Measurements from ENCODE around the gene PCOLCE2. TPM values are rescaled to one million over a fixed set of nuclear protein-coding genes. Genes with fewer than 3 reads are reported as not detected.

The PCOLCE2 gene
- total RNA-seq, 4 donors from 2014 or later: 48.2 to 76.0 (median 54.6) TPM

- Histone ChIP-seq H3K9me3 (no peaks in the 10 kb centered on the region), H3K36me3 (no peaks in the 10 kb centered on the region), H3K27me3 (no peaks in the 10 kb centered on the region), H3K27ac (replicated peaks in 1 of 4) (no peak overlapping the region), H3K4me3 (no peak overlapping the region), H3K4me1 (peaks cover 11 to 27% (median 19%) of the 10 kb centered on the region in 4 donors)
- intact Hi-C loops (cut with DNase I): no loop called here
- no peak for DNase-seq (ENCODE audit: extremely low spot score)
- TF ChIP-seq EP300 (IDR thresholded peaks at IDR 0.05) (no peak), POLR2AphosphoS5 (IDR thresholded peaks at IDR 0.05) (no peak)
- TF ChIP-seq, protein P1, sequence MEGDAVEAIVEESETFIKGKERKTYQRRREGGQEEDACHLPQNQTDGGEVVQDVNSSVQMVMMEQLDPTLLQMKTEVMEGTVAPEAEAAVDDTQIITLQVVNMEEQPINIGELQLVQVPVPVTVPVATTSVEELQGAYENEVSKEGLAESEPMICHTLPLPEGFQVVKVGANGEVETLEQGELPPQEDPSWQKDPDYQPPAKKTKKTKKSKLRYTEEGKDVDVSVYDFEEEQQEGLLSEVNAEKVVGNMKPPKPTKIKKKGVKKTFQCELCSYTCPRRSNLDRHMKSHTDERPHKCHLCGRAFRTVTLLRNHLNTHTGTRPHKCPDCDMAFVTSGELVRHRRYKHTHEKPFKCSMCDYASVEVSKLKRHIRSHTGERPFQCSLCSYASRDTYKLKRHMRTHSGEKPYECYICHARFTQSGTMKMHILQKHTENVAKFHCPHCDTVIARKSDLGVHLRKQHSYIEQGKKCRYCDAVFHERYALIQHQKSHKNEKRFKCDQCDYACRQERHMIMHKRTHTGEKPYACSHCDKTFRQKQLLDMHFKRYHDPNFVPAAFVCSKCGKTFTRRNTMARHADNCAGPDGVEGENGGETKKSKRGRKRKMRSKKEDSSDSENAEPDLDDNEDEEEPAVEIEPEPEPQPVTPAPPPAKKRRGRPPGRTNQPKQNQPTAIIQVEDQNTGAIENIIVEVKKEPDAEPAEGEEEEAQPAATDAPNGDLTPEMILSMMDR (IDR thresholded peaks at IDR 0.05): no peak
- 63% methylated on average over 1 of the region's 1 CpG for WGBS
Measured at GRCh38 chr3:142907996-142908395, 19.1 kb upstream of the PCOLCE2 start.

DNA sequence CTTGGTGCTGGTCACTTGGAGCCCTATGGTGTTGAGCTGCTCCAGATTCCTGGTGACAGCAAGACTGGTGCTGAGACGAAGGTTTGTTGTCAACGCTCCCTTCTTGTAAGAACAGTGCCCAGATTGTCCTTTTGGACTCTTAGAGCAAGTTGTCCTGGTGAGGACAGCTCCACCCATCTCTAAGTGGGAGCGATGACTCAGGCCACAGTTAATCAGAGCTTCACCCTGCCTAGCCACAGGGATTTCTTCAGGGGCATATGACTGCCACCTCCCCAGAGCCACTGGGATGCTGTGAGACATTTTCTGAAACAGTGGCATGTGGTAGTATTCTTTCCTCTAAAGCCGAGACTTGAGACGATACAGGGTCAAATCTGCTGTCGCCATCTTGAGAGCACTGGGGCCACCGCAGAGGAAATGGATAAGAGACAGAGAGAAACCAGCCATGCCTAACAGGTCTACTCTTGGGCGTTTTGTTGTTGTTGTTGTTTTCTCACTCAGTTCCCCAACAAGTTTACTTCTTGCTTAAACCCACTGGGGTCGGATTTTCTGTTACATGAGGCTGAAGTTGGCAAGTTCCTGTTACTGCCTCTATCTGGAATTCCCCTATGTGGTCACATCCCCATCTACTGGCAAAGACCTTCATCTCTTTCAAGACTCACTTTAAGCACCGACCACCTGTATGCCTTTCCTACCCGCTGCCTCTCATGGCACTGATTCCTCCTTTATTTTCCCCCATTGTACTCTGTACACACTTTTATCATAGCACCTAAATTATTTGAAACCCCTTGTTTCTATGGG lies 16.0 kb upstream of the PCOLCE2 start:
- Histone ChIP-seq H3K9me3 (no peaks in the 10 kb centered on the region), H3K36me3 (no peaks in the 10 kb centered on the region), H3K27ac (replicated peaks in 1 of 4) (no peak overlapping the region), H3K27me3 (no peaks in the 10 kb centered on the region), H3K4me3 (no peak overlapping the region), H3K4me1 (peaks cover 0 to under 1% (median 0%) of the 10 kb centered on the region in 4 donors)
- intact Hi-C loops (cut with DNase I): no loop called here
- 71% methylated on average over 9 of the region's 11 CpGs for WGBS
- TF ChIP-seq EP300 (IDR thresholded peaks at IDR 0.05): no peak
- no peak for TF ChIP-seq POLR2A (IDR thresholded peaks at IDR 0.05; ENCODE audit: low read depth)
- TF ChIP-seq, protein P1 (IDR thresholded peaks at IDR 0.05): no peak
- TF ChIP-seq POLR2AphosphoS5 (IDR thresholded peaks at IDR 0.05): no peak
- DNase-seq (ENCODE audit: extremely low spot score): no peak

- TF ChIP-seq POLR2AphosphoS5 (IDR thresholded peaks at IDR 0.05): no peak
- no peak for TF ChIP-seq EP300 (IDR thresholded peaks at IDR 0.05)
- TF ChIP-seq, protein P1 (IDR thresholded peaks at IDR 0.05): no peak
- TF ChIP-seq POLR2A (IDR thresholded peaks at IDR 0.05; ENCODE audit: low read depth): no peak
- DNase-seq (ENCODE audit: extremely low spot score): no peak
- Histone ChIP-seq H3K4me1 (no peaks in the 10 kb centered on the region), H3K27ac (replicated peaks in 1 of 4) (no peak overlapping the region), H3K27me3 (no peaks in the 10 kb centered on the region), H3K36me3 (no peaks in the 10 kb centered on the region), H3K9me3 (no peaks in the 10 kb centered on the region), H3K4me3 (no peak overlapping the region)
- WGBS: 80% methylated on average over 2 of the region's 2 CpGs
- intact Hi-C loops (cut with DNase I): no loop called here
Measured at GRCh38 chr3:142902356-142902755, 13.5 kb upstream of the PCOLCE2 start.

GRCh38 chr3:142898346-142899213 lies 9.7 kb upstream of the PCOLCE2 start:
- 79% methylated on average over 3 of the region's 3 CpGs for WGBS
- H3K27me3 ChIP-seq: no peaks in the 10 kb centered on the region
- DNase-seq (ENCODE audit: extremely low spot score): no peak
- H3K27ac ChIP-seq (replicated peaks in 1 of 4): no peak overlapping the region
- no peaks in the 10 kb centered on the region for H3K9me3 ChIP-seq
- no peak overlapping the region for H3K4me3 ChIP-seq
- intact Hi-C loops (cut with DNase I): no loop called here
- H3K4me1 ChIP-seq: no peaks in the 10 kb centered on the region
- H3K36me3 ChIP-seq: no peaks in the 10 kb centered on the region
- TF ChIP-seq POLR2AphosphoS5 (IDR thresholded peaks at IDR 0.05) (no peak), POLR2A (IDR thresholded peaks at IDR 0.05; ENCODE audit: low read depth) (no peak), EP300 (IDR thresholded peaks at IDR 0.05) (no peak)
- TF ChIP-seq, protein P1 (IDR thresholded peaks at IDR 0.05): no peak
